HG03460 (cell line): Measurements from ENCODE around the gene NAA80.

Experiments used
- ATAC-seq: cut with Tn5 transposase; IDR thresholded peaks from one replicate; pipeline ENCODE4 v1.9.1; 2021; ENCODE audit not compliant: unreplicated experiment

NAA80 gene

GRCh38 chr3:50259432-50260026 lies 39.7 kb downstream of the NAA80 start:
- ATAC-seq, result peak; percentile 9

DNA sequence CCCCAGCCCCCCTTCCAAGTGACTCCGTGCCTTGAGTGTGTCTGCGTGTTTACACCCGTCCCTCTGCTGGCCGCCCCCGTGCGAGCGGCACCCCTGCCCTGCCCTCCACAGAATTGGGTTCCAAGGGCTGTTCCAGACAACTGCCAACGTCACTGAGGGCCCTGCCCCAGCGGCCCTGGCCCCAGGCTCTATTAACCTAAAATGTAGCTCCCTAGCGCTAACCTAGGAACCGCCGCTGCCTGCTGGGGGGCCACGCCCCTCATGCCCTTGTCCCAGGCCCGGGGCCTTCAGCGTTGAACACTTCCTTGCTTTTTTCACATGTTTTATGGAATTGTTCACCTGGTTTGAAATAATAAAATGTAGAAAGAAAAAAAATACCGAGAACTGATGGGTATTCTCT lies 40.2 kb downstream of the NAA80 start:
- no peak for ATAC-seq

GRCh38 chr3:50258029-50258680 lies 41.0 kb downstream of the NAA80 start:
- no peak for ATAC-seq

GRCh38 chr3:50256978-50257890 lies 42.0 kb downstream of the NAA80 start:
- ATAC-seq, result no peak

- ATAC-seq, result no peak
These were observed 44.0 kb downstream of the NAA80 start for GRCh38 chr3:50255251-50255615.

GRCh38 chr3:50254577-50255250 lies 44.5 kb downstream of the NAA80 start:
- ATAC-seq, result no peak

- ATAC-seq, result no peak
These were observed 48.0 kb downstream of the NAA80 start for GRCh38 chr3:50251220-50251619.

DNA sequence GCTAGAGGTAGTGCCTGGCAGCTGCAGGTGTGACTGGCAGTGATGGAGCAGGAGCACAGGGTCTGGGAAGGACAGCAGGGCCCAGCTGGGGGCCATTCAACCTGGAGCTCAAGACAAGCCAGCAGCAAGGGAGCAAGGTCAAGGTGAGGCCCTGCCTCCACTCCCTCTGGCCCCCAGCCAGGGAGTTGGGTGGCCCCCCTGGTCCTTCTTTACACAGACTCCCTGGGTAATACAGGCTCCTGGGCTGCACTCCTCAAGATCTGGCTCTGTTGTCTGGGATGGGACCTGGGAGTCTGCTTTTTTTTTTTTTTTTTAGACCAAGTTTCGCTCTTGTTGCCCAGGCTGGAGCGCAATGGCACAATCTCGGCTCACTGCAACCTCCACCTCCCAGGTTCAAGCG lies 48.7 kb downstream of the NAA80 start:
- no peak for ATAC-seq

- ATAC-seq, result no peak
These were observed 49.7 kb downstream of the NAA80 start for GRCh38 chr3:50249457-50249856.

DNA sequence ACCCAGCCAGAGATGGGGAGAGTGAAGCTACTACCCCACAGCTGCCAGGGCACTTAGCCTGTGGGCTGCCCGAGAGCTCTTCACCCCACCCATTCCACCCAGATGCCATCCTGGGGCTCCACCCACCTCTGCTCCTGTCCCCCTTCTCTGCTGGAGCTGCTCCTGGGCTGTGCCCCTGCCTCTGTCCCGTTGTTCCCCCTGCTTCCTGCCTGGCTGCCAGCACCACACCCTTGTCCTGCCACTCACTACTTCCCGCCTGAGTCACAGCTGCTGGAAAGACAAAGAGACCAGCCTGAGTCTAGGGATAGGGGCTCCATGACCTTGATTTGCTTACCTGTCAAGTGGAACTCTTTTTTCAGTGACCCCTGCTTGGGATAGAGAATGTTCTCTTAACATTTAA lies 50.8 kb downstream of the NAA80 start:
- no peak for ATAC-seq

DNA sequence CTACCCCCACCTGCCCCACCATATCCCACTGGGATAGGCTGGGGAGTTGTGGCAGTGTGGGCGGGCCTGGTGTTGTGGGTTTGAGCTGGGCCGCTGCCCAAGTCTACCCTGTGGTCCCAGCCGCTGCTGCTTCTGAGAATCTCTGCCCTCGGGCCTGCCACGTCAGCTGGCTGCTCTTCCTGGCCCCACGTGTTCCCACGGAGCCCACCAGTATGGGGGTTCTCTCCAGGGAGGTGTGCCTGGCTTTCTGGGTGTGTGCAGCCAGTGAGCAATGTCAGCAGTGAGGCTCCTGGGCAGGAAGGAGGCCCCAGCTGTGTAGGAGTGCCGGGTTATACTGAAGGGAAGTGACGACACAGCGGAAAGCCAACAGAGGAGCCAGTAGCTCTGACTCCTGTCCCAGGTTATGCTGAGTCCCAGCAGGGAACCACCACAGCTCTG lies 52.7 kb downstream of the NAA80 start:
- ATAC-seq, result peak; percentile 39
